Lower leg skin (tissue), 4 donors: ENCODE data around the gene ACSL6. TPM values are rescaled to one million over a fixed set of nuclear protein-coding genes. Genes with fewer than 3 reads are reported as not detected.

Source experiments
- DNase-seq, 2 donors: peaks; one replicate each; pipeline ENCODE4 v3.0.0-alpha.2; 2019; ENCODE audit warnings: low spot score in 2 of 2
- H3K4me3 ChIP-seq: fragments of 200-600 bp; sonication (generic); 2 replicates; pipeline ENCODE4 v1.5.1; 2017; ENCODE audit warnings: mild to moderate bottlenecking, low read depth; ENCODE audit not compliant: poor library complexity, severe bottlenecking
- CTCF ChIP-seq, 3 donors: fragments of 450-650 bp; IDR thresholded peaks; one replicate each; pipeline ENCODE4 v1.5.1; 2016; ENCODE audit warnings: antibody characterized with exemption in 3 of 3, mild to moderate bottlenecking in 3 of 3, moderate library complexity in 2 of 3
- POLR2A ChIP-seq, 2 donors: fragments of 450-650 bp; IDR thresholded peaks; one replicate each; pipeline ENCODE4 v1.6.1; 2016 to 2017; ENCODE audit warnings: antibody characterized with exemption in 2 of 2, mild to moderate bottlenecking in 1 of 2, moderate library complexity in 1 of 2
- WGBS, 2 donors: methylation state at CpG; one replicate each; pipeline ENCODE4 v1.1.5; 2018; 5-methylcytosine and 5-hydroxymethylcytosine counted together
- intact Hi-C: fragments of 100-400 bp; cut with DNase I; formaldehyde crosslinking; loops from one replicate; pipeline ENCODE4 v1.15.0; 2023; ENCODE audit warnings: low total_unique reads
- total RNA-seq, 4 donors: library from RNA; depleted of rRNA; stranded (reverse); fragments of >200 nt; gene quantifications; one replicate each; pipeline ENCODE4 v1.1.0, GENCODE V29; 2016

Gene ACSL6
- total RNA-seq, 4 donors from 2014 or later: 0.27 to 0.59 (median 0.32) TPM; not detected in 1

- no peak for TF ChIP-seq POLR2A (IDR thresholded peaks at IDR 0.05)
- TF ChIP-seq CTCF (IDR thresholded peaks at IDR 0.05): no peak
- intact Hi-C loops: loop anchor here (10.0 kb wide), 1 partner anchor 422 kb away; no protein-coding TSS in a partner anchor
- DNase-seq: no peak
- H3K4me3 ChIP-seq: no peak overlapping the region
- WGBS, 2 donors: 69 to 89% methylated on average over 6 of the region's 6 CpGs
Measured at GRCh38 chr5:132006331-132007120, 4.9 kb downstream of the ACSL6 start.

GRCh38 chr5:132005591-132005990, 5.9 kb downstream of the ACSL6 start:
- 88 to 94% methylated on average over 3 of the region's 3 CpGs for WGBS, 2 donors
- no peak for DNase-seq
- TF ChIP-seq POLR2A (IDR thresholded peaks at IDR 0.05): no peak
- no peak for TF ChIP-seq CTCF (IDR thresholded peaks at IDR 0.05)
- intact Hi-C loops: loop anchor here (10.0 kb wide), 1 partner anchor 421 kb away; no protein-coding TSS in a partner anchor
- no peak overlapping the region for H3K4me3 ChIP-seq

- intact Hi-C loops: loop anchor here (10.0 kb wide), 1 partner anchor 419 kb away; no protein-coding TSS in a partner anchor
- WGBS, 2 donors: 75 to 83% methylated on average over 3 of the region's 3 CpGs
- H3K4me3 ChIP-seq: no peak overlapping the region
- DNase-seq: no peak
- no peak for TF ChIP-seq POLR2A (IDR thresholded peaks at IDR 0.05)
- no peak for TF ChIP-seq CTCF (IDR thresholded peaks at IDR 0.05)
Measured at GRCh38 chr5:132003982-132004381, 7.5 kb downstream of the ACSL6 start.

- TF ChIP-seq CTCF (IDR thresholded peaks at IDR 0.05) (no peak), POLR2A (IDR thresholded peaks at IDR 0.05) (no peak)
- DNase-seq: no peak
- intact Hi-C loops: loop anchor here (10.0 kb wide), 1 partner anchor 418 kb away; no protein-coding TSS in a partner anchor
- 61 to 62% methylated on average over 12 of the region's 12 CpGs for WGBS, 2 donors
- no peak overlapping the region for H3K4me3 ChIP-seq
Measured at GRCh38 chr5:132003170-132003744, 8.2 kb downstream of the ACSL6 start.

- intact Hi-C loops: loop anchor here (10.0 kb wide), 1 partner anchor 418 kb away; no protein-coding TSS in a partner anchor
- DNase-seq: no peak
- whole genome bisulfite sequencing, 2 donors: 73 to 85% methylated on average over 2 of the region's 2 CpGs
- TF ChIP-seq POLR2A (IDR thresholded peaks at IDR 0.05): no peak
- TF ChIP-seq CTCF (IDR thresholded peaks at IDR 0.05): no peak
- no peak overlapping the region for H3K4me3 ChIP-seq
Measured at GRCh38 chr5:132002757-132003156, 8.7 kb downstream of the ACSL6 start.
